ENCODE measurements around the gene ZFAND2A.
"Not testable (repeated sequence)": the region's sequence is repeated elsewhere in the genome, so short reads cannot be mapped to it uniquely, and the experiment has no call there.

ZFAND2A gene, protein sequence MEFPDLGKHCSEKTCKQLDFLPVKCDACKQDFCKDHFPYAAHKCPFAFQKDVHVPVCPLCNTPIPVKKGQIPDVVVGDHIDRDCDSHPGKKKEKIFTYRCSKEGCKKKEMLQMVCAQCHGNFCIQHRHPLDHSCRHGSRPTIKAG

DNA sequence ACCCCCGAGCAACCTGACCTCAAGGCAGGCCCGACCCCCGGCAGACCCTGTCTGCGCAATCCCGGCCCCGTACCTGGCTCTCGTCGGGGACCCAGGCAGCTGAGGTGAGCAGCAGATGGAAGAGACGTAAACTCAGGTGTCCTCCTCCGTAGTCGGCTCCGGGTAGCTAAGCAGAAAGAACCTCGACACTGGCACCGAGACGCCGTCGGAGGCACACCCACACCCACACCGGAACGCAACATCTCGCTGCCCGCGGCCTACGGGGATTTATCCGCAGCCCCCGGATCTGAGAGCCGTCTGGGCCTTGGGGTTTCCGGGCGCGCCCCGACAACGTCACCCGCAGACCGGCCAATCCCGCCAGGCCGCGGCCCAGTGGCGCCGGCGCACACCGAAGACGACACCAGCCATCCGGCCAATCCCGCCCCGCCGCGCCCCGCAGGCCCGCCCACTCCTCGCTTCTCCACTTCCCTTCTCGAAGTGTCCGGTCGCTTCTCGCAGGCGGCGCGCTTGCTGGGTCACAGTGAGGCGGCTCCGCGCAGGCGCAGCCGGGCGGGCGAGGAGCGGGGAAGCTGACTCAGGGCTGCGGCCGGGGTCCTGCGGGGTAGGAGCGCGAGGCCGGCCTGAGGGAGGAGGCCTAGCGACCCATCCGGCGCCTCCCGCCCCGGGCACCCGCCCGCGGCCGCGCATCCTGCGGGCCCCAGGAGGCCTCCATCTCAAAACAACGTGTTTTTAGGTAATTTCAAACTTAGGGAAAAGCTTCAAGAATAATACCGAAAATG lies at the start of gene ZFAND2A:
Gene ZFAND2A (minus strand): TSS at position 306 of the 779 bp plus-strand sequence. CDS start 1,984 bp downstream, outside the sequence.
- peak; percentile 98 for DNase-seq

DNA sequence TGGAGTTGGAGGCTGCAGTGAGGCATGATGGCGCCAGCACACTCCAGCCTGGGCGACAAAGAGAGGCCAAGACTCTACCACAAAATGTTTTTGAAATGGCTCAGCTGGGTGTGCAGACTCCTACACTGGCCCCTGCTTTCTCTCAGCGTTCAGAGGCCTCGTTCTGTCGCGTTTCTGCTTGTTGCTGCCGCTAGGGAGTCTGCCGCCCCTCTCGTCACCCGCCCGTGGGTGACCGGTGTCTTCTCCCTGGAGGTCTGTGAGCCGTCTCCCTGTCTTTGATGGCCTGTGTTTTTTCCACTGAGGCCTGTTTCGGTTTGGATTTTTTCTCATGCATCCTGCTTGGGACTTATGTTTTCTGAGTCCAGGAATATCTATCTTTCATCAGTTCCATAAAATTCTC lies 49.1 kb upstream of the ZFAND2A start:
- no peak for DNase-seq

DNA sequence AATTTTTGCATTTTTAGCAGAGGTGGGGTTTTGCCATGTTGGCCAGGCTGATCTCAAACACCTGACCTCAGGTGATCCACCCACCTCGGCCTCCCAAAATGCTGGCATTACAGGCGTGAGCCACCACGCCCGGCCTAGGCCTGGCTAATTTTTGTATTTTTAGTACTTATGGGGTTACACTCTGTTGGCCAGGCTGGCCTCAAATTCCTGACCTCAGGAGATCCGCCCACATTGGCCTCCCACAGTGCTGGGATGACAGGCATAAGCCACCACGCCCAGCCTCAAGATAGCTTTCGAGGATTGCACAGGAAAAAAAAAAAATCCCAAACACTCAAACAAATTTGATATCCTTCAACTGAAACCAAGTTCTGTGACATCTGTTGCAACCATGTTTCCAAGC lies 45.7 kb upstream of the ZFAND2A start:
- DNase-seq, result not testable (repeated sequence)

- no peak for DNase-seq
Measured at GRCh38 chr7:1204460-1205140, 44.6 kb upstream of the ZFAND2A start.

GRCh38 chr7:1202914-1203313 lies 42.9 kb upstream of the ZFAND2A start:
- DNase-seq, result not testable (repeated sequence)

DNA sequence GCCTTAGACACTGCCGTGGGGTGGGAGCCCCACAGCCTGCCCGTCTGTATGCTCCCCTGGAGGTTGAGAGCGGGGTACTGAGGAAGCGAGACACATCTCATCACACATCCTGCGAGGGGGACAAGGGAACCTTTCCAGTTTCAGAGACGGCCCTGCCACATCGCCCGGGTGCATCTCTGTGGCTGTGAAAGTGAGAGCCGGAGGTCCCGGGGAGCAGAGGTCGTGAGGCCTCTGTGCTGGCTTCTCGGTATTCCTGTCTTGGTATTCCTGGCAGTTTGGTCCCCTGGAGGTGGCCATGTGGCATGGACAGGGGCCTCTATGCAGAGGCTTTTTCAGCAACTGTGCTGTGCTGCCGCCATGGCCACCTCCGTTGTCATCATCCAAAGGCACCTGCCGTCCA lies 41.9 kb upstream of the ZFAND2A start:
- no peak for DNase-seq

DNA sequence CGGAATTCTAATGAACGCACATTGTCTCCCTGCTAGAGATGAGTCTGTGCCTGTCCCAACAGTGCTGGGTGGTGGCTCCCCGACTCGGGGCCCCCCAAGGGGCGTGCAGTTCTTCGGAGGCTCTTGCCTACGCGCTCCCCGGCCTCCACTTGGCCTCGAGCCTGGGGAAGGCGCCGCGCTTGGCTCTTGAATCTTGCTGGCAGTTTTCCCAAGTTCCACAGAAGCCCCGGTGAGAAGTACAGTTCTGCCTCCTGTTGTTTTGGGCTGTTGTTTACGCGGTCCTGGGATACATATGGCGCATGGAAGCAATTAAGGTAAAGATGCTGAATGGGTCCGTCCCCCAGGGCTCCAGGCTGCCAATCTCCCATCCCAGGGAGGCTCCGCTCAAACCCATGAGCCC lies 40.0 kb upstream of the ZFAND2A start:
- no peak for DNase-seq

GRCh38 chr7:1197997-1198625 lies 38.1 kb upstream of the ZFAND2A start:
- peak; percentile 35 for DNase-seq

DNA sequence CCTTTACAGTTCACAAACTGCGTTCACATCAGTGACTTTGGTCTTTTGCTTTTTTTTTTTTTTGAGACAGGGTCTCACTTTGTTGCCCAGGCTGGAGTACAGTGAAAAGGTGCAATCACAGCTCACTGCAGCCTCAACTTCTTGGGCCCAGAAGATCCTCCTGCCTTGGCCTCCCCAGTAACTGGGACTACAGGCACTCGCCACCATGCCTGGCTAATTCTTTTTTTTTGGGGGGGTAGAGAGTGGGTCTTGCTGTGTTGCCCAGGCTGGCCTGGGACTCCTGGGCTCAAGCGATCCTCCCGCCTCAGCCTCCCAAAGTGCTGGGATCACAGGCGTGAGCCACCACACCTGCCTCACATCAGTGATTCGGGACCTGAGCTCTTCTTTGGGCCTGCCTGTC lies 37.0 kb upstream of the ZFAND2A start:
- DNase-seq, result no peak

DNA sequence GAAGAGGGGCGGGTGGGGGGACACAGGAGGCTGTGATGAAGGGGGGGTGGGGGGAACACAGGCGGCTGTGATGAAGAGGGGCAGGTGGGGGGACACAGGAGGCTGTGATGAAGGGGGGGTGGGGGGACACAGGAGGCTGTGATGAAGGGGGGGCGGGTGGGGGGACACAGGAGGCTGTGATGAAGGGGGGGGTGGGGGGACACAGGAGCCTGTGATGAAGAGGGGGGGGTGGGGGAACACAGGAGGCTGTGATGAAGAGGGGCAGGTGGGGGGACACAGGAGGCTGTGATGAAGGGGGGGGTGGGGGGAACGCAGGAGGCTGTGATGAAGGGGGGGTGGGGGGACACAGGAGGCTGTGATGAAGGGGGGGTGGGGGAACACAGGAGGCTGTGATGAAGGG lies 36.4 kb upstream of the ZFAND2A start:
- DNase-seq, result peak; percentile 28

GRCh38 chr7:1193593-1194424 lies 33.8 kb upstream of the ZFAND2A start:
- peak; percentile 83 for DNase-seq

- DNase-seq, result peak; percentile 62
Measured at GRCh38 chr7:1192171-1192676, 32.2 kb upstream of the ZFAND2A start.

DNA sequence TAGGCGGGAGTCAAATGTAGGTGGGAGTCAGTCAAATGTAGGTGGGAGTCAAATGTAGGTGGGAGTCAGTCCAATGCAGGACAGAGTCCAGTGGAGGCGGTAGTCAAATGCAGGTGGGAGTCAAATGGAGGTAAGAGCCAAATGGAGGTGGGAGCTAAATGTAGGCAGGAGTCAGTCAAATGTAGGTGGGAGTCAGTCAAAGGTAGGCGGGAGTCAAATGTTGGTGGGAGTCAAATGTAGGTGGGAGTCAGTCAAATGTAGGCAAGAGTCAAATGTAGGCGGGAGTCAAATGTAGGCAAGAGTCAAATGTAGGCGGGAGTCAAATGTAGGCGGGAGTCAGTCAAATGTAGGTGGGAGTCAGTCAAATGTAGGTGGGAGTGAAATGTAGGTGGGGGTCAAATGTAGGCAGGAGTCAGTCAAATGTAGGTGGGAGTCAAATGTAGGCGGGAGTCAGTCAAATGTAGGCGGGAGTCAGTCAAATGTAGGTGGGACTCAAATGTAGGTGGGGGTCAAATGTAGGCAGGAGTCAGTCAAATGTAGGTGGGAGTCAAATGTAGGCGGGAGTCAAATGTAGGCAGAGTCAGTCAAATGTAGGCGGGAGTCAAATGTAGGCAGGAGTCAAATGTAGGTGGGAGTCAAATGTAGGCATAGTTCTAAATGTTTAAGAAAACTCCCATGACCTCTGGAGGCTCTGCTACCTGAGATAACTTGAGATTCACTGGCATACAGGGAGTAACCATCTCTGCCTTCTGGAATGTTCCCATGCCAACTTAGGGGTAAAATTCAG lies 30.2 kb upstream of the ZFAND2A start:
- no peak for DNase-seq

DNA sequence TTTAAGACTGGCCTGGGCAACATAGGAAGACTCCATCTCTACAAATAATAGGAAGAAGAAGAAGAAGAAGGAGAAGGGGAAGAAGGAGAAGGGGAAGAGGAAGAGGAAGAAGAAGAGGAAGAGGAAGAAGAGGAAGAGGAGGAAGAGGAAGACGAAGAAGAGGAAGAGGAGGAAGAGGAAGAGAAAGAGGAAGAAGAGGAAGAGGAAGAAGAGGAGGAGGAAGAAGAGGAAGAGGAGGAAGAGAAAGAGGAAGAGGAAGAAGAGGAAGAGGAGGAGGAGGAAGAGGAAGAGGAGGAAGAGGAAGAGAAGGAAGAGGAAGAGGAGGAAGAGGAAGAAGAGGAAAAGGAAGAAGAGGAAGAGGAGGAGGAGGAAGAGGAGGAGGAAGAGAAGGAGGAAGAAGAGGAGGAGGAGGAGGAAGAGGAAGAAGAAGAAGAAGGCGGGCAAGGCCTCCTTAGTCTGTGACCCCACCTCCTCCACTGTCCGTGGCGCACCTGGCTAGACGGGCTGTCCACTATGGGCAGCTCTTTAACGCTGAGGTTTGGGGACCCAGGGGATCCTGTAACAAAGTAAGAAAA lies 28.8 kb upstream of the ZFAND2A start:
- no peak for DNase-seq

GRCh38 chr7:1187127-1187526 lies 27.1 kb upstream of the ZFAND2A start:
- no peak for DNase-seq

- DNase-seq, result no peak
Measured at GRCh38 chr7:1181640-1182039, 21.6 kb upstream of the ZFAND2A start.

- no peak for DNase-seq
Measured at GRCh38 chr7:1181031-1181430, 21.0 kb upstream of the ZFAND2A start.

GRCh38 chr7:1176891-1177373 lies 16.9 kb upstream of the ZFAND2A start:
- DNase-seq, result peak; percentile 83

GRCh38 chr7:1175967-1176851 lies 16.2 kb upstream of the ZFAND2A start:
- peak; percentile 84 for DNase-seq

DNA sequence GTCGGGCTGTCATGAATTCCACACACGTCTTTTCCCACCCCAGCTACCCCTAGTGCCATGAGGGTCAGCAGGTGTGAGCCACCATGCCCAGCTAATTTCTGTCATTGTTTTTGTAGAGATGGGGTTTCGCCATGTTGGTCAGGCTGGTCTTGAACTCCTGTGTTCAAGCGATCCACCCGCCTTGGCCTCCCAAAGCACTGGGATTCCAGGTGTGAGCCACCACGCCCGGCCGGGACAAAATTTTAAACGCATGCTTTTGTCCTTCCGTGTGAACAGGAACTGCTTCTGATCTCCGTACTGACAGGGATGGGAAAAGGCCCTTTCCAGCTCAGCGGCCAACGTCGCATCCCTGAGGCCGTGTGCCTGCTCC lies 15.6 kb upstream of the ZFAND2A start:
- no peak for DNase-seq

All from DMS53 (cell line).